Ascending aorta (tissue), 2 donors: ENCODE results near the gene TNKS1BP1. TPM values are rescaled to one million over a fixed set of nuclear protein-coding genes. Genes with fewer than 3 reads are reported as not detected.
A peak's percentile ranks its signal among the peaks of the same experiment; 100 is the strongest.

ENCODE experiments used
- DNase-seq, 2 donors: peaks; one replicate each; pipeline ENCODE4 v3.0.0-alpha.2; 2019; ENCODE audit warnings: low spot score in 2 of 2
- H3K27ac ChIP-seq, 2 donors: fragments of 200-600 bp; sonication (generic); one replicate each; pipeline ENCODE4 v1.5.1; 2016 to 2017; ENCODE audit warnings: mild to moderate bottlenecking in 1 of 2
- H3K27me3 ChIP-seq: fragments of 200-600 bp; sonication (generic); one replicate; pipeline ENCODE4 v1.5.1; 2017
- H3K36me3 ChIP-seq, 2 donors: fragments of 200-600 bp; sonication (generic); one replicate each; pipeline ENCODE4 v1.5.1; 2016
- H3K4me1 ChIP-seq, 2 donors: fragments of 200-600 bp; sonication (generic); one replicate each; pipeline ENCODE4 v1.5.1; 2016 to 2017; ENCODE audit warnings: mild to moderate bottlenecking in 1 of 2
- H3K4me3 ChIP-seq, 2 donors: fragments of 200-600 bp; sonication (generic); one replicate each; pipeline ENCODE4 v1.5.1; 2016 to 2017; ENCODE audit warnings: mild to moderate bottlenecking in 1 of 2
- H3K9me3 ChIP-seq, 2 donors: fragments of 200-600 bp; sonication (generic); one replicate each; pipeline ENCODE4 v1.5.1; 2016
- CTCF ChIP-seq, 3 experiments: fragments of 200-600 bp in 2 of 3; fragments of 450-650 bp in 1 of 3; sonication (generic) in 2 of 3; IDR thresholded peaks; one replicate each; pipeline ENCODE4 v1.5.1; 2016 to 2019; ENCODE audit warnings: antibody characterized with exemption in 3 of 3, mild to moderate bottlenecking in 1 of 3, moderate library complexity in 1 of 3
- intact Hi-C: fragments of 100-400 bp; cut with DNase I; formaldehyde crosslinking; loops from one replicate; pipeline ENCODE4 v1.15.1; 2023
- total RNA-seq: library from RNA; depleted of rRNA; stranded (reverse); fragments of >200 nt; gene quantifications from one replicate; pipeline ENCODE4 v1.1.0, GENCODE V29; 2016

TNKS1BP1 gene
- total RNA-seq, 1 donor from 2014 or later, result 131 TPM

GRCh38 chr11:57313071-57313787, 11.5 kb downstream of the TNKS1BP1 start:
- H3K4me1 ChIP-seq, result peaks cover 16 to 41% of the 10 kb centered on the region in 2 donors
- no peak for DNase-seq

DNA sequence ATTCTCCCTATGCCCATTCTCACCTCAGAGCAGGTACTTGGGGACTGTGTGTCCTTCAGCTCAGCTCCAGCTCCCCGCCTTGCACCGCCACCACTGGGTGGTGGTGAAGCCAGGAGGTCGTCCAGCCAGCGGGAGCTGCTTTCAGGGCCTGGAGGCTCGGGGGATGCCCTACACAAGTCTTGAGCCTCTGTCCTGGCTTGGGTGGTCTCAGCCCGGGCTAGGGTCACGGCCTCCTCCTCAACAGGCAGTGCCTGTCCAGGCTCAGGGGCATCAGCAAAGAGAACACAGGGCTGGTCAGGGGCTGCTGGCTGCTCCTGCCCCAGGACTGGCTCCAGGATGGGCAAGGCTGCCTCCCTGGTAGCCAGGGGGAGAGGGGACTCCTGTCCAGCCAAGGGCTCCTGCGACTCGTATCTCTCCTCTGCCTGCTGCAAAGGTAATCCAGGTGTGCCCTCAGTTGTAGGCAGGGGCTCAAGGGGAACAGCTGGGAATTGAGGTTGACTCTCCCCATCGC, 12.2 kb downstream of the TNKS1BP1 start:
- Histone ChIP-seq H3K36me3 (peaks cover 63 to 83% of the 10 kb centered on the region in 2 donors), H3K27me3 (no peaks in the 10 kb centered on the region), H3K9me3 (no peaks in the 10 kb centered on the region), H3K27ac (peak overlapping the region; percentile 75 to 95), H3K4me1 (peaks cover 14 to 35% of the 10 kb centered on the region in 2 donors), H3K4me3 (peak overlapping the region in 1 of 2 donors; percentile 72)
- DNase-seq, result no peak
- TF ChIP-seq CTCF (IDR thresholded peaks at IDR 0.05), result no peak
- intact Hi-C loops, result no loop called here

More at GRCh38 chr11:57313071-57313787, 11.5 kb downstream of the TNKS1BP1 start:
- Histone ChIP-seq H3K27me3 (no peaks in the 10 kb centered on the region), H3K4me3 (no peak overlapping the region), H3K27ac (peak overlapping the region in 1 of 2 donors; percentile 75), H3K36me3 (peaks cover 69 to 83% of the 10 kb centered on the region in 2 donors), H3K9me3 (no peaks in the 10 kb centered on the region)
- intact Hi-C loops, result no loop called here
- no peak for TF ChIP-seq CTCF (IDR thresholded peaks at IDR 0.05)

DNA sequence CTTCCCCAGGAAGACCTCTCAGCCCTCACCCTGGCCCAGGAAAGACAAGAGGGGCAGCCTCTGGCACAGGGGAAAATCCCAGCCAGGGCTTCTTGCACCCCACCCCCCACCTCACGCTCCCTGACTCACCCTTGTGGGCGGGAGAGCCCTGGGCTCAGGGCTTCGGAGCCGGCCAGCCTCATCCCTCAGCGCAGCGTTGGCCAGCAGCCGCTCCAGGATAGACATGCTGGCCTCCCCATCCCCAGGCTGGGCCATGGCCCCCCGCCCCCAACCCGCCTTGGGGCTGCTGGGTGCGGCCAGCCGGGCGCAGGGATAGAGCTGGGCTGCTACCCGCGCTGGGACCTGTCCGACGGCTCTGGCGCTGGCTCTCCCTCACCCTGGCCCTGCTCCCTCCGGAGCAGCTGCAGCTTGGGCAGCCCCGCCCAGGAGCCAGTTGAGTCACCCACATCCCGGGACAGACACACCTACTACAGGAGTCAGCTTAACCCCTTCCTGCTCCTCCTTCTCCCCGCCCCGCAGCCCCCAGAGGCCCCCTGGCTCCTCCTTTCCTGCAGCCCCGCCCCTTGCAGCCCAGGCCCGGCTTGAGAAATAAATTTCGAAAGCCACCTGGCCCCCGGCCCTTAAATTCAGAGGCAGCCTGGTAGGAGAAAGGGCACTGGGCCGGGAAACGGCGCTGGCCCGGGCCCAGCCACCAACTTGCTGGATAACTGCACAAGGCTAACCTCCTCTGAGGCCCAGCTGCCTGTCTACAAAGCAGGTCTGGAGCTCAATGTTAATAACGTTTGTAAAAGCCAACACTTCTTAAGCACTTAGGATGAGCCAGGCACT, 13.4 kb downstream of the TNKS1BP1 start:
- DNase-seq, result peak; percentile 87 to 98
- no peak for TF ChIP-seq CTCF (IDR thresholded peaks at IDR 0.05)
- Histone ChIP-seq H3K27me3 (no peaks in the 10 kb centered on the region), H3K36me3 (peaks cover 51 to 80% of the 10 kb centered on the region in 2 donors), H3K4me1 (peaks cover 13 to 39% of the 10 kb centered on the region in 2 donors), H3K9me3 (no peaks in the 10 kb centered on the region), H3K27ac (peak overlapping the region; percentile 75 to 95), H3K4me3 (peak overlapping the region; percentile 51 to 72)
- intact Hi-C loops, result loop anchor here (1.0 kb wide), 1 partner anchor 11 kb away; no protein-coding TSS in a partner anchor

DNA sequence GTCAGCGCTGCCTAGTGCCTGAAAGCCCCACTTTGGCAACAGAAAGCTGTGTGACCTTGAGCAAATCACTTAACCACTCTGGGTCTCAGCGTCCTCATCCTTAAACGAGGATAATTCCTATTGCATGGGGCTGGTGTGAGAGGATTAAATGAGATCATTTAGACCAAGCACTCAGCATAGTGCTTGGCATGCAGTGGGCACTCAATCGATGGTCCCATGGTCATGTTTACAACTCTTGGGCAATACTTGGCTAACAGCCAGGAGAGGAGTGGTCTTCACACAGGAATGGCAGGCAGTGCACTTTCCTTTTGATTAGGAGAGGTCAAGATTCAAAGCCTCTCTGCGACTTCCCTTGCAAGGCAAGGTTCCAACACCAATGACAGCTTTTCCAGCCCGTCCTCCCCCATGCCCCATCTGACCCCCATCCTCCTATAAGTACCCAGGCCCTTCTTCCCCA, 14.1 kb downstream of the TNKS1BP1 start:
- Histone ChIP-seq H3K27me3 (no peaks in the 10 kb centered on the region), H3K9me3 (no peaks in the 10 kb centered on the region), H3K36me3 (peaks cover 46 to 80% of the 10 kb centered on the region in 2 donors), H3K4me3 (peak overlapping the region; percentile 51 to 72), H3K27ac (peak overlapping the region; percentile 75 to 95), H3K4me1 (peaks cover 13 to 45% of the 10 kb centered on the region in 2 donors)
- TF ChIP-seq CTCF (IDR thresholded peaks at IDR 0.05), result no peak
- DNase-seq, result no peak
- intact Hi-C loops, result loop anchor here (1.0 kb wide), 1 partner anchor 12 kb away; no protein-coding TSS in a partner anchor

DNA sequence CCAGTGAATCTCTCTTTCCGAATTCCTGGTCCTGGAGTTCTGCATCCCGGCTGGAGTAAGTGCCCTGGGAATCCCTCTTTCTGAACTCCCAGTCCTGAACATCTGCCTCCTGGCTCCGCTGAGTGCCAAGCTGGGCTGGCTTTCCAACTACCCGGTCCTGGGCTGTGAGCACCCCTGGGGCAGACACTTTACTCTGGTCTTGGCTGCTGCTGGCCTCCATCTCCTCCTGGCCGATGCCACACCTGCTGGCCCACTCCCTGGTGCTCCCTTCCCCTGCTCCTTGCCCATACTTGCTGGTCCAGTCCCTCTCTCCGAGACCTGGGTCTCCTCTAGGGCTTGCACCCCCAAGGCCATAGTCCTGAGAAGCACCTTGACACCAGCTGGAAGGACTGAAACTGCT, 14.7 kb downstream of the TNKS1BP1 start:
- H3K4me1 ChIP-seq, result peaks cover 13 to 47% of the 10 kb centered on the region in 2 donors
- H3K4me3 ChIP-seq, result peak overlapping the region in 1 of 2 donors; percentile 51
- H3K27ac ChIP-seq, result peak overlapping the region; percentile 75 to 95
- no peak for TF ChIP-seq CTCF (IDR thresholded peaks at IDR 0.05)
- no peaks in the 10 kb centered on the region for H3K9me3 ChIP-seq
- H3K36me3 ChIP-seq, result peaks cover 40 to 80% of the 10 kb centered on the region in 2 donors
- DNase-seq, result no peak
- intact Hi-C loops, result no loop called here
- H3K27me3 ChIP-seq, result no peaks in the 10 kb centered on the region
